ENCODE results near the gene DGKQ.
A peak's percentile ranks its signal among the peaks of the same experiment; 100 is the strongest.

- TF ChIP-seq CTCF (IDR thresholded peaks at IDR 0.05) (no peak), POLR2A (IDR thresholded peaks at IDR 0.05) (peak; percentile 84)
Observed at GRCh38 chr4:992297-993110, 19.1 kb upstream of the DGKQ start.
